IgD-negative memory B cell (primary cell): ENCODE data around the gene ATM. TPM values are rescaled to one million over a fixed set of nuclear protein-coding genes. Genes with fewer than 3 reads are reported as not detected.
"Not testable (repeated sequence)": the region's sequence is repeated elsewhere in the genome, so short reads cannot be mapped to it uniquely, and the experiment has no call there.

Experiments used
- H3K27ac Mint-ChIP-seq, 3 donors: one replicate each; pipeline ENCODE4 v1.8.0; 2020 to 2022; ENCODE audit warnings: mild to moderate bottlenecking in 3 of 3, mixed read lengths in 3 of 3, moderate library complexity in 1 of 3
- H3K27me3 Mint-ChIP-seq: one replicate; pipeline ENCODE4 v1.8.0; 2021; ENCODE audit warnings: mixed read lengths
- H3K36me3 Mint-ChIP-seq: one replicate; pipeline ENCODE4 v1.8.0; 2020; ENCODE audit warnings: mild to moderate bottlenecking, mixed read lengths
- H3K4me1 Mint-ChIP-seq, 3 donors: one replicate each; pipeline ENCODE4 v1.8.0; 2020 to 2022; ENCODE audit warnings: mixed read lengths in 3 of 3, mild to moderate bottlenecking in 1 of 3
- H3K4me3 Mint-ChIP-seq, 4 donors: one replicate each; pipeline ENCODE4 v1.8.0; 2020 to 2022; ENCODE audit warnings: mild to moderate bottlenecking in 4 of 4, mixed read lengths in 4 of 4, moderate library complexity in 3 of 4
- H3K9me3 Mint-ChIP-seq, 3 donors: one replicate each; pipeline ENCODE4 v1.8.0; 2020 to 2021; ENCODE audit warnings: mixed read lengths in 3 of 3, mild to moderate bottlenecking in 1 of 3
- polyA plus RNA-seq: library from polyadenylated mRNA; unstranded; fragments of 300-500 nt; fragmentation: Illumina TruSeq; gene quantifications from one replicate; pipeline ENCODE4 v1.2.3, GENCODE V29; 2021

Gene ATM
- polyA plus RNA-seq, 1 donor from 2014 or later, result 48.7 TPM

DNA sequence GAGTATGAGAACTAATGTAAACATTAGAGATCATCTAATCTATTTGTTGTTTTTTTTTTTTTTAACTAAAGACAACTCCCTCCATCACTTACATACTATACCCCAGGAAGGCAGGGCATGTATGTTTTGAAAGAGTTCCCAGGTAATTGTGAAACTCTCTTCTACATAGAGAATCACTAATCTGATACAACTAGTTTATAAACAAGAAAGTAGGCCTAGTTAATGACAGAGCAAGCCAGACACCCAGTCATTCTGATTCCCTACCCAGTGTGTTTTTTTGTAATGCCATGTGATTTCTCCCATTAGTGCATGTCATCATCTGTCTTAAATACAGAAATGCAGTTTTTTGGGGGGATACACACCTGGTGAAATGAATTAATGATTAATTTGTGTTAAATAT, 123.6 kb downstream of the ATM start:
- Mint-ChIP-seq H3K27me3 (no peaks in the 10 kb centered on the region), H3K27ac (no peak overlapping the region), H3K9me3 (no peaks in the 10 kb centered on the region), H3K4me1 (peaks cover 0 to 4% (median 0%) of the 10 kb centered on the region in 3 donors), H3K4me3 (no peak overlapping the region), H3K36me3 (peaks cover 12% of the 10 kb centered on the region)

DNA sequence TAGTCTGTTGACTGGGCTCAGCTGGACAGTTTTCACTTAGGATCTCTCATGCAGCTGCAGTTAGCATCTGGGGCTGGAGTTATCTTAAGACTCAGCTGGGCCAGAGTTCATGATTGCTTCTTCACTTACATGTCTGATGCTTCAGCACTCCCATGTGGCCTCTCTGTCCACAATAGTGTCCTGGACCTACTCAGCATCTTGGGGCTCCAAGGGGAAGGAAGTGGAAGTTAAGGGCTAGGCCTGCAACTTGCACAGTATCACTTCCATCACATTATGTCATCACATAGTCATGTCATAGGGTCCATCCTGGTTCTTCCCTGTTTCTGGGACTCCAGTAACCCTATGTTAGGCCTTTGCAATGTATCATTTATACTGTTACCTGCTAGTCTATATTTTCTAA, 128.6 kb downstream of the ATM start:
- peaks cover 0 to 2% (median 0%) of the 10 kb centered on the region in 3 donors for H3K4me1 Mint-ChIP-seq
- H3K27ac Mint-ChIP-seq, result no peak overlapping the region
- H3K36me3 Mint-ChIP-seq, result peaks cover 11% of the 10 kb centered on the region
- no peaks in the 10 kb centered on the region for H3K27me3 Mint-ChIP-seq
- H3K9me3 Mint-ChIP-seq, result no peaks in the 10 kb centered on the region
- H3K4me3 Mint-ChIP-seq, result no peak overlapping the region

DNA sequence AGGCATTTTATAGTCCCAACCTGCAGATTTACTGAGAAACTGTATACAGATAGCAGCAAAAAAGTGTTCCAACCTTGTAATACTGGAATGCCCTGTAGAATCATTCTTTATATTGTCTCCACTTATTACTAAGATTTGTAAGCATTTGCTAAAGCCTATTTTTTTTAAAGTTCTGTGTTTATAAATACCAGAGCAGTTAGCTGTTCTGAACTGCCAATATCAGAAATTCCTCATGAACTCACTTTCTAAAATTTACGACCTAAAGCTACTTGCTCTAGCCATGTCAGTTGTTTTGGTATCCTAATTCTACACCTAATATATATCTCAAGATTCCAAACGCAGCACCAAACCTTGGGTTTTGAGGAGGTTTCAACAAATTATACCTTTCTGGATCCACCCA, 141.3 kb downstream of the ATM start:
- Mint-ChIP-seq H3K27ac (no peak overlapping the region), H3K36me3 (peaks cover 1% of the 10 kb centered on the region), H3K27me3 (no peaks in the 10 kb centered on the region), H3K4me1 (no peaks in the 10 kb centered on the region), H3K4me3 (no peak overlapping the region), H3K9me3 (no peaks in the 10 kb centered on the region)

DNA sequence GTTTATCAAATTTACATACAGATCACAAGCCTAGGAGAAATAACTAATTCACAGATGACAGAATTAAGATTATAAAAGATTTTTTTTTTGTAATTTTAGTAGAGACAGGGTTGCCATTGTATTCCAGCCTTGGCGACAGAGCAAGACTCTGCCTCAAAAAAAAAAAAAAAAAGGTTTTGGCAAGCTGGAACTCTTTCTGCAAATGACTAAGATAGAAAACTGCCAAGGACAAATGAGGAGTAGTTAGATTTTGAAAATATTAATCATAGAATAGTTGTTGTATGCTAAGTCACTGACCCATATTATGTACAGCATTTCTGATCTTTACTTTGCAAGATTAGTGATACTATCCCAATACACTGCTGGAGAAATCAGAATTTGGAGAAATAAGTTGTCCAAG, 145.3 kb downstream of the ATM start:
- no peak overlapping the region for H3K4me3 Mint-ChIP-seq
- H3K36me3 Mint-ChIP-seq, result peaks cover 9% of the 10 kb centered on the region
- no peaks in the 10 kb centered on the region for H3K4me1 Mint-ChIP-seq
- no peaks in the 10 kb centered on the region for H3K9me3 Mint-ChIP-seq
- H3K27ac Mint-ChIP-seq, result no peak overlapping the region
- H3K27me3 Mint-ChIP-seq, result no peaks in the 10 kb centered on the region

DNA sequence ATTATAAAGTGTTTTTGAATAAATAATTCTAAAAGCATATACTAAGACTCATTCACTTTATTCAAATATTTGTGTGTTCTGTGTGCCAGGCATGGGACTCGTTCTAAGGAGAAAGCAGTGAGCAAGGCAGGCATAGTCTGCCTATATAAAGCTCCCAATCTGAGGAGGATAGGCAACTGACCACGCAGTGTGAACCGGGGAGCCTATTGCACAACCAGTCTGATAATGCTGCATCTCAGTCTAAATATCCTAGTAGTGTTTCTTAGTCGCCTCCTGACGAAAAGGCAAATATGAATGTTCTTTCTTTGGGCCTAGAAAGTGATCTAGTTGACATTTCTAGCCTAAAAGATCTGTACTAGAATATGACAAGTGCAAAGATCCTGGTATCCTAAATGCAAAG, 146.2 kb downstream of the ATM start:
- Mint-ChIP-seq H3K27ac (no peak overlapping the region), H3K9me3 (no peaks in the 10 kb centered on the region), H3K4me3 (no peak overlapping the region), H3K27me3 (no peaks in the 10 kb centered on the region), H3K36me3 (peaks cover 9% of the 10 kb centered on the region), H3K4me1 (no peaks in the 10 kb centered on the region)

DNA sequence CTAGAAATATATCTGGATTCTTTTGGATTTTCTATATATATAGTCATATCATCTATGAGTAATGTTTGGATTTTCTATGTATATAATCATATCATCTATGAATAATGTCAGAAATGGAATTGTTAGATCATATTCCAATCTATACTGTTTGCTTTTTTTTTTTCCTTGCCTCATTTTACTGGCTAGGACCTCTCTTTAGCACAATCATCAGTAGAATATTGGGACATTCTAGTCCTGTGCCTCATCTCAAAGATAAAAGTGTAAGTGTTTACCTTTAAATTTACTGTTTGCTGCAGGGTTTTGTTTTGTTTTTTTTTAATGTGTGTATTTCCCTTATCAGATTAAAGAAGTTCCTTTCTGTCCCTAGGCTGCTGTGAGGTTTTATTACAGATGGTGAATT, 147.4 kb downstream of the ATM start:
- Mint-ChIP-seq H3K9me3 (peaks cover 0 to 1% (median 0%) of the 10 kb centered on the region in 3 donors), H3K36me3 (peaks cover 10% of the 10 kb centered on the region), H3K27ac (no peak overlapping the region), H3K4me3 (no peak overlapping the region), H3K27me3 (no peaks in the 10 kb centered on the region), H3K4me1 (no peaks in the 10 kb centered on the region)

DNA sequence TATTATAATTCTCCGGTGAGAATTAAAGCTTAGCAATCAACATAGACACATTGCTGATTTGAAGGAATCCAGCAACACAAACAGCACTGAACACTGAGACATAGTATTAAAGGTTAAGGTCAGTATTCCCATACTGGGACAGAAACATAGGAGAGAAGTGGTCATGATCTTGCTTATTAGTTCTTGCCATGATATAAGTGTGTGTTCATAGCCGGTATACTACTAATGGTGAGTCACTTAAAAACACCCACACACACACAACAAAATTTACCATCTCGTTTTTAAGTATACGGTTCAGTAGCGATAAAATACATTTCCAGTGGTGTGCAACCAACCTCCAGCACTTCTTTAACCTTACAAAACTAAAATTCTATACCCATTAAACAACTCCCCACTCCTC, 148.1 kb downstream of the ATM start:
- peaks cover 0 to 1% (median 0%) of the 10 kb centered on the region in 3 donors for H3K9me3 Mint-ChIP-seq
- no peak overlapping the region for H3K27ac Mint-ChIP-seq
- H3K36me3 Mint-ChIP-seq, result peaks cover 10% of the 10 kb centered on the region
- no peak overlapping the region for H3K4me3 Mint-ChIP-seq
- H3K27me3 Mint-ChIP-seq, result no peaks in the 10 kb centered on the region
- no peaks in the 10 kb centered on the region for H3K4me1 Mint-ChIP-seq

DNA sequence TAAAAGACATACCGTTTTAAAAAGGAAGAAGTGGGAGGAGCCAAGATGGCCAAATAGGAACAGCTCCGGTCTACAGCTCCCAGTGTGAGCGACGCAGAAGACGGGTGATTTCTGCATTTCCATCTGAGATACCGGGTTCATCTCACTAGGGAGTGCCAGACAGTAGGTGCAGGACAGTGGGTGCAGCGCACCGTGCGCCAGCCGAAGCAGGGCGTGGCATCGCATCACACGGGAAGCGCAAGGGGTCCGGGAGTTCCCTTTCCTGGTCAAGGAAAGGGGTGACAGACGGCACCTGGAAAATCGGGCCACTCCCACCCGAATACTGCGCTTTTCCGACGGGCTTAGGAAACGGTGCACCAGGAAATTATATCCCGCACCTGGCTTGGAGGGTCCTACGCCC, 150.6 kb downstream of the ATM start:
- not testable (repeated sequence) for H3K9me3 Mint-ChIP-seq, H3K4me1 Mint-ChIP-seq, H3K4me3 Mint-ChIP-seq, H3K27me3 Mint-ChIP-seq, H3K27ac Mint-ChIP-seq
- H3K36me3 Mint-ChIP-seq, result peaks cover 10% of the 10 kb centered on the region

DNA sequence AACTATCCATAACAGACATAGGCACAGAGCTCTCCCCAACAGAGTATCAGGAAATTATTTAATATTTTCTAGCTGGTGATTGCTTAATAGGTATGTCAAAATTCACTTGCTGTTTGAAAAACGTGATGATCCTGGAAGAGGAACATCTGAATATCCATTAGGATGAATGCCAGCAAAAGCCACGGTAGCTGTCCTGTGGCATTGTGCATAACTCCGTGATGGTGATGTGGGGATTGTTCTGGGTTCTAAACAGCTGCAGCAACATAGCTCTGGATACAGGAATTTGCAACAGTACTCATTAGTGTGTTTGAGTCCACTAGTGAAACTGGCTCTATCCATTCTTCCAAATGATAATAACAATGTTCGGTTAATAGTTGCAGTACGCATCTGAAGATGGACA, 165.7 kb downstream of the ATM start:
- H3K27me3 Mint-ChIP-seq, result no peaks in the 10 kb centered on the region
- H3K9me3 Mint-ChIP-seq, result no peaks in the 10 kb centered on the region
- no peak overlapping the region for H3K27ac Mint-ChIP-seq
- peaks cover 0 to 2% (median 0%) of the 10 kb centered on the region in 3 donors for H3K4me1 Mint-ChIP-seq
- H3K4me3 Mint-ChIP-seq, result no peak overlapping the region
- H3K36me3 Mint-ChIP-seq, result peaks cover 2% of the 10 kb centered on the region

DNA sequence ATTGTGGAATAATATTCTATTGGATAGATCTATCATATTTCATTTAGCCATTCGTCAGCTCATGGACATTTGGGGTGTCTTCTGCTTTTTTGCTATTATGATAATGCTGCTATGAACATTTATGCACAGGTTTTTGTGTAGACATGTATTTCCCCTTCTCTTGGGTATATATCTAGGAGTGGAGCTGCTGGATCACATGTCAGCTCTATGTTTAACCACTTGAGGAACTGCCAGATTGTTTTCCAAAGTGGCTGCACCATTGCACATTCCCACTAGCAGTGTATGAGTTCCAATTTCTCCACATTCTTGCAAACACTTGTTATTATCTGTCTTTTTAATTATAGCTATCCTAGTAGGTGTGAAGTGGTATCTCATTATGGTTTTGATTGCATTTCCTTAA, 169.5 kb downstream of the ATM start:
- Mint-ChIP-seq H3K9me3 (no peaks in the 10 kb centered on the region), H3K4me3 (no peak overlapping the region)

DNA sequence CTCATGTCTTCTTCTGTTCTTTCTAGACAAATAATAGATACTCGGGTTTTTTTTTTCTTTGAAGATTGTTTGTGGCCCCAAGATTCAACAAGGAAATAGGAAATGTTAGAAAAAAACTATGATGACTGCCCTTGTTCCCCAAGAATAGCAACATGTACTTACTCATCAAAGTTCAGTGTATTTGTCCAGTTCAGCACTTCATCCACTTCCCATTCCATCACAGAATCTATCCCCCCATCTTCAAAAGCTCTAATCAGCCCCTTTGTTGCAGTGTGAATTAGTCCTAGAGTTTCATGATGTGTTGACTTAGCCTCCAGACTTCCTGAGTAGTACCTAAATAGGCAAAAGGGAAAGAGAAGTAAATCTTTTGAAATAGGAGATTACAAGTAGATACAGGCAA, 170.2 kb downstream of the ATM start:
- no peak overlapping the region for H3K4me3 Mint-ChIP-seq
- H3K36me3 Mint-ChIP-seq, result peaks cover 2% of the 10 kb centered on the region
- H3K4me1 Mint-ChIP-seq, result peaks cover 0 to 4% (median 0%) of the 10 kb centered on the region in 3 donors
- no peaks in the 10 kb centered on the region for H3K27me3 Mint-ChIP-seq
- no peaks in the 10 kb centered on the region for H3K9me3 Mint-ChIP-seq
- H3K27ac Mint-ChIP-seq, result no peak overlapping the region

More for the DNA sequence above, 169.5 kb downstream of the ATM start:
- no peaks in the 10 kb centered on the region for H3K27me3 Mint-ChIP-seq
- H3K27ac Mint-ChIP-seq, result no peak overlapping the region
- H3K36me3 Mint-ChIP-seq, result peaks cover 2% of the 10 kb centered on the region
- peaks cover 0 to 2% (median 0%) of the 10 kb centered on the region in 3 donors for H3K4me1 Mint-ChIP-seq

DNA sequence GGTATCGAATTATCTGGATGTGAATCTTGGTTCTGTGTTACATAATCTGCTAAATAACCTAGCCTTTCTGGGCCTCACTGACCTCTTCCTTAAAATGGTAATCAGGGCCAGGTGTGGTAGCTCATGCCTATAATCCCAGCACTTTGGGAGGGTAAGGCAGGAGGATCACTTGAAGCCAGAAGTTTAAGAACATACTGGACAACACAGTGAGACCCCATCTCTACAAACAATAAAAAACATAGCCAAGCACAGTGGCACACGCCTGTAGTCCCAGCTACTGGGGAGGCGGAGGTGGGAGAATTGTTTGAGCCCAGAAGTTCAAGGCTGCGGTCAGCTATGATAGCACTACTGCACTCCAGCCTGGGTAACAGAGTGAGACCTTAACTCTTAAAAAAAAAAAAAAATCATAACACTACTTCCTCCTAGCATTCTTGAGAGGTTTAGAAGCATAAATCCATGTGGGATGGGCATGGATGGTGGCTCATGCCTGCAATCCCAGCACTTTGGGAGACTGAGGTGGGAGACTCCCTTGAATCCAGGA, 171.9 kb downstream of the ATM start:
- H3K9me3 Mint-ChIP-seq, result no peaks in the 10 kb centered on the region
- H3K36me3 Mint-ChIP-seq, result peaks cover 2% of the 10 kb centered on the region
- H3K27ac Mint-ChIP-seq, result no peak overlapping the region
- peaks cover 0 to 4% (median 0%) of the 10 kb centered on the region in 3 donors for H3K4me1 Mint-ChIP-seq
- H3K27me3 Mint-ChIP-seq, result no peaks in the 10 kb centered on the region
- no peak overlapping the region for H3K4me3 Mint-ChIP-seq

DNA sequence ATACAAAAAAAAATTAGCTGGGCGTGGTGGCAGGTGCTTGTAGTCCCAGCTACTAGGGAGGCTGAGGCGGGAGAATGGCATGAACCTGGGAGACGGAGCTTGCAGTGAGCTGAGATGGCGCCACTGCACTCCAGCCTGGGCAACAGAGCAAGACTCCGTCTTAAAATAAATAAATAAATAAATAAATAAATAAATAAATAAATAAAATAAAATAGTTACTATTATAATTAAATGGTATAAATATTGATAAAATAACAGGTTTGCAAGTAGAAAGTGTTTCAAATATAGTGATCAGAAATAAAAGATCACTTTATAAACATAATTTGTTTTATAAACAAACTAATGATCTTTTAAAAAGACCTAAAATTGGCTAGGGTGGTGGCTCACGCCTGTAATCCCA, 173.8 kb downstream of the ATM start:
- H3K27me3 Mint-ChIP-seq, H3K4me3 Mint-ChIP-seq, H3K27ac Mint-ChIP-seq, H3K9me3 Mint-ChIP-seq, H3K36me3 Mint-ChIP-seq, H3K4me1 Mint-ChIP-seq: not testable (repeated sequence)

DNA sequence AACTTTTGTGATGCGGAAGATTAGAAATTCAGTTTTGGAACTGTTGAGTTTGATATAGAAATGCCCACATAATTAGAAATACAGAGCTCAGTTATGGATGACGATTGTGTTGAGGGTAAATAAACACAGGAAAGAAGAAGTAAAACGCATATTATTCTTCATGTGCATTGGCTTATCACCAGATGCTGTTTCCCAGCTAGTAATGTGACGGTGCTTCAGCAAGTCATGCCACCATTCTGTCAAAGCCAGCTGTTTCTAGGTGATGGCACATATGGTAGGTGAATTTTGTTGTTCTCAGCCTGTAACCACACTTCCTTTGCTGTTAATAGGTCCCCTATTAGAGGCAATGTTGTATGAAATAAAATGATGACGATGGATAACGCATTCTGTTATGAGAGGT, 175.6 kb downstream of the ATM start:
- Mint-ChIP-seq H3K4me1 (peaks cover 0 to 1% (median 0%) of the 10 kb centered on the region in 3 donors), H3K4me3 (no peak overlapping the region), H3K36me3 (no peaks in the 10 kb centered on the region), H3K9me3 (no peaks in the 10 kb centered on the region), H3K27ac (no peak overlapping the region), H3K27me3 (no peaks in the 10 kb centered on the region)

DNA sequence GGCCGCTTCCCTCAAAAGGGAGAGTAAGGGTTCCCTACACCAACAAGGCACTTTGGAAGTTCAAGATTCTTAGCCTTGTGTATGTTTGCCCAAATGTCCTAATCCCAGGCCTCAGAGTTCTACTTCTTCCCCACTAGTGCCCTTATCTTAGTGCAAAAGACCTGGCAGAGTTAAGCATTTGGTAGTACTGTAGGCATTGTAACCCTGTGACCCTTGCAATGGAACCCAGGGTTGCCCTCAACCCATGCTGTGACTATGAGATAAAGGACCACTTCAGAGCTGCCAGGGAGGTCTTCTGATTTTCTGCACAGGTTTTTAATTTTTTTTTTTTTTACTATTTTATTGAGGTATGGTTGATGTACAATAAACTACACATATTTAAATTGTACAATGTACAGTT, 179.4 kb downstream of the ATM start:
- Mint-ChIP-seq H3K4me1 (peaks cover 0 to 1% (median 0%) of the 10 kb centered on the region in 3 donors), H3K36me3 (no peaks in the 10 kb centered on the region), H3K4me3 (no peak overlapping the region), H3K9me3 (no peaks in the 10 kb centered on the region), H3K27ac (no peak overlapping the region), H3K27me3 (no peaks in the 10 kb centered on the region)

DNA sequence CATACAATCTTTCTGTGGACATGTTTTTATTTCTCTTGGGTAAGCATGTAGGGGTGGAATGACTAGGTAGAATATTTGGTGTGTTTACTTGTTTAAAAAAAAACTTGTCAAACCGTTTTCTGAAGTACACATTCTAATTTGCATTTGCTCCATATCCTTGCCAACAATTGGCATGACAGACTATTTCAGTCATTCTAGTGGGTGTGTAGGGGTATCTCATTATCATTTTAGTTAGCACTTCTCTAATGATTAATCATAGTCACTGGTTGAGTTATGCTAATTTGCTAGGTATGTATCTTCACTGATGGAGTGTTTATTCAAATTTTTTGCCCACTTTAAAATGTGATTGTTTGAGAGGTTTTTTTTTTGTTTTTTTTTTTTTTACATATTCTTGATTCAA, 180.2 kb downstream of the ATM start:
- Mint-ChIP-seq H3K4me3 (no peak overlapping the region), H3K27ac (no peak overlapping the region), H3K36me3 (no peaks in the 10 kb centered on the region), H3K27me3 (no peaks in the 10 kb centered on the region), H3K4me1 (no peaks in the 10 kb centered on the region), H3K9me3 (no peaks in the 10 kb centered on the region)

DNA sequence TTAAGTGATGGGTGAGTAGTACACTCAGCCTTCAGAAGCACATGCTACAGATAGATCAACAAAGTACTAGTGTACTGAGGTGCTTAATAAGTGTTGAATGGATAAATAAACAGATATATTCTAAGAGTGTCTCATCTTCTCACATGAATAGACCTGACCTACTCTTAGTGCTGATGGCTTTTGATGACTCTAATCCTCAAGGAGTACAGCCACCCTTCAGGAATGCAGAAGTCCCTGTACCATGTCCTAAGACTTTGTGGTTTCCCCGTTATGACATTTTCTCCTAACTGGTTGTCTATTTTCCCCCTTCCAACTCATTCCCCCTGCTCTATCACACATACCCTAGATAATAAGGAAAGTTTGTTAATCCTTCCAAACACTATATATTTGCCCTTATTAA, 182.8 kb downstream of the ATM start:
- H3K9me3 Mint-ChIP-seq, result peaks cover 0 to 1% (median 0%) of the 10 kb centered on the region in 3 donors
- H3K4me3 Mint-ChIP-seq, result no peak overlapping the region
- no peaks in the 10 kb centered on the region for H3K4me1 Mint-ChIP-seq
- H3K27me3 Mint-ChIP-seq, result no peaks in the 10 kb centered on the region
- peaks cover 2% of the 10 kb centered on the region for H3K36me3 Mint-ChIP-seq
- H3K27ac Mint-ChIP-seq, result no peak overlapping the region
